ENCODE data around the gene POLR1D.

GRCh38 chr13:27583645-27584044, 38.0 kb upstream of the POLR1D start:
- TF ChIP-seq MAX (IDR thresholded peaks at IDR 0.05; ENCODE audit: low read depth, low read length) (no peak), POLR2A (IDR thresholded peaks at IDR 0.05; ENCODE audit: extremely low read depth, insufficient read length) (no peak), CTCF (IDR thresholded peaks at IDR 0.05; ENCODE audit: low read depth, low read length) (no peak)

All from NB4 (cell line).